IMR-90 (cell line): ENCODE measurements around the gene COA1. TPM values are rescaled to one million over a fixed set of nuclear protein-coding genes. Genes with fewer than 3 reads are reported as not detected.

Source experiments
- ATAC-seq: fragments of 200-7000 bp; cut with Tn5 transposase; 2 replicates; pipeline ENCODE4 v1.9.1; 2020; ENCODE audit warnings: low read depth, mild to moderate bottlenecking, moderate library complexity
- BruUV-seq: library from RNA; stranded (reverse); fragments of 400-500 nt; replicated peaks from 2 replicates; lab custom pipeline; 2021; lab: Mats Ljungman, UMichigan
- CTCF ChIA-PET: fragments of 300-600 bp; formaldehyde crosslinking; extraction: SDS; loops from one replicate; lab custom pipeline; 2021; ENCODE audit warnings: antibody characterized with exemption; lab: Yijun Ruan, JAX
- POLR2A ChIA-PET: fragments of 300-600 bp; sonication (Branson Sonifier 250); formaldehyde crosslinking; loops from one replicate; lab custom pipeline; 2022; ENCODE audit warnings: antibody characterized with exemption; ENCODE audit not compliant: unreplicated experiment; lab: Charles Lee
- DNase-seq: peaks from one replicate; pipeline ENCODE4 v3.0.0; 2013
- H2AFZ ChIP-seq: replicated peaks from 2 replicates; pipeline ENCODE3; 2013; ENCODE audit warnings: low read length, mild to moderate bottlenecking; ENCODE audit not compliant: poor library complexity
- H2AK5ac ChIP-seq: 2 replicates; pipeline ENCODE4 v1.6.1; 2013; ENCODE audit warnings: low read depth, low read length, inconsistent platforms
- H2AK9ac ChIP-seq: replicated peaks from 2 replicates; pipeline ENCODE3; 2013; ENCODE audit warnings: mild to moderate bottlenecking, low read depth, low read length, moderate library complexity; ENCODE audit not compliant: poor library complexity
- H2BK120ac ChIP-seq: 2 replicates; pipeline ENCODE4 v1.6.1; 2013; ENCODE audit warnings: low read depth, low read length, inconsistent platforms
- H2BK15ac ChIP-seq: 3 replicates; pipeline ENCODE4 v1.6.1; 2013; ENCODE audit warnings: low read depth, low read length, inconsistent platforms
- H2BK20ac ChIP-seq: 2 replicates; pipeline ENCODE4 v1.6.1; 2013; ENCODE audit warnings: low read depth, mild to moderate bottlenecking, inconsistent platforms, low read length, moderate library complexity
- H2BK5ac ChIP-seq: 2 replicates; pipeline ENCODE4 v1.6.1; 2013; ENCODE audit warnings: mild to moderate bottlenecking, low read depth, low read length, inconsistent platforms; ENCODE audit not compliant: poor library complexity, severe bottlenecking
- H3K14ac ChIP-seq: replicated peaks from 2 replicates; pipeline ENCODE4 v1.6.1; 2013; ENCODE audit warnings: low read depth, low read length, inconsistent platforms
- H3K18ac ChIP-seq: 2 replicates; pipeline ENCODE4 v1.6.1; 2013; ENCODE audit warnings: low read depth, low read length, control low read depth
- H3K23ac ChIP-seq: 2 replicates; pipeline ENCODE4 v1.6.1; 2013; ENCODE audit warnings: low read depth, low read length, inconsistent platforms
- H3K27ac ChIP-seq: 2 replicates; pipeline ENCODE4 v1.5.1; 2013; ENCODE audit warnings: mild to moderate bottlenecking, control low read depth, low read length; ENCODE audit not compliant: insufficient read depth
- H3K27me3 ChIP-seq: 2 replicates; pipeline ENCODE4 v1.6.1; 2013; ENCODE audit warnings: low read length; ENCODE audit not compliant: control insufficient read depth, insufficient read depth
- H3K36me3 ChIP-seq: 2 replicates; pipeline ENCODE4 v1.6.1; 2013; ENCODE audit warnings: low read length, mixed read lengths; ENCODE audit not compliant: control insufficient read depth, insufficient read depth
- H3K4ac ChIP-seq: 2 replicates; pipeline ENCODE4 v1.6.1; 2013; ENCODE audit warnings: low read depth, low read length, inconsistent platforms
- H3K4me1 ChIP-seq: 2 replicates; pipeline ENCODE4 v1.6.1; 2013; ENCODE audit warnings: low read length, mixed read lengths; ENCODE audit not compliant: control insufficient read depth, insufficient read depth
- H3K4me2 ChIP-seq: 2 replicates; pipeline ENCODE4 v1.6.1; 2013; ENCODE audit warnings: low read depth, mild to moderate bottlenecking, control low read depth, low read length, moderate library complexity
- H3K4me3 ChIP-seq: 2 replicates; pipeline ENCODE4 v1.5.1; 2013; ENCODE audit warnings: low read depth, mild to moderate bottlenecking, control low read depth, low read length, moderate library complexity; ENCODE audit not compliant: insufficient read depth
- H3K56ac ChIP-seq: 2 replicates; pipeline ENCODE4 v1.6.1; 2013; ENCODE audit warnings: low read length, inconsistent platforms; ENCODE audit not compliant: insufficient read depth; ENCODE audit errors: extremely low read depth
- H3K79me1 ChIP-seq, 2 experiments: 2 replicates each; pipeline ENCODE4 v1.6.1; 2013; ENCODE audit warnings: low read length in 2 of 2, inconsistent platforms in 1 of 2, low read depth in 1 of 2
- H3K9ac ChIP-seq: 2 replicates; pipeline ENCODE4 v1.6.1; 2013; ENCODE audit warnings: low read depth, low read length, control low read depth
- H3K9me1 ChIP-seq: 2 replicates; pipeline ENCODE4 v1.6.1; 2013; ENCODE audit warnings: low read length, inconsistent platforms; ENCODE audit not compliant: insufficient read depth
- H3K9me3 ChIP-seq: 2 replicates; pipeline ENCODE4 v1.6.1; 2013; ENCODE audit warnings: low read length; ENCODE audit not compliant: control insufficient read depth, insufficient read depth
- H4K20me1 ChIP-seq: 2 replicates; pipeline ENCODE4 v1.6.1; 2013; ENCODE audit warnings: low read length, inconsistent platforms; ENCODE audit not compliant: insufficient read depth
- H4K5ac ChIP-seq: 2 replicates; pipeline ENCODE4 v1.6.1; 2013; ENCODE audit warnings: mild to moderate bottlenecking, low read depth, low read length, control low read depth
- H4K8ac ChIP-seq, 2 experiments: 2 replicates each; pipeline ENCODE4 v1.6.1; 2013; ENCODE audit warnings: low read depth in 2 of 2, low read length in 2 of 2, control low read depth in 1 of 2, inconsistent platforms in 1 of 2
- H4K91ac ChIP-seq: 2 replicates; pipeline ENCODE4 v1.6.1; 2013; ENCODE audit warnings: low read depth, low read length, inconsistent platforms; ENCODE audit not compliant: insufficient read depth
- CEBPB ChIP-seq: IDR thresholded peaks from 2 replicates; pipeline ENCODE4 v1.6.1; 2012; ENCODE audit warnings: low read depth, low read length, improper control_type of control experiment
- CHD1 ChIP-seq: IDR thresholded peaks from 2 replicates; pipeline ENCODE4 v1.6.1; 2012; ENCODE audit warnings: low read depth, low read length, improper control_type of control experiment
- FOS ChIP-seq: fragments of 150-350 bp; IDR thresholded peaks from 2 replicates; pipeline ENCODE4 v1.6.1; 2016; ENCODE audit warnings: low read depth, low read length
- RAD21 ChIP-seq: IDR thresholded peaks from 2 replicates; pipeline ENCODE4 v1.6.1; 2012; ENCODE audit warnings: low read length, improper control_type of control experiment
- SMC3 ChIP-seq: fragments of 150-350 bp; IDR thresholded peaks from 2 replicates; pipeline ENCODE4 v1.6.1; 2016; ENCODE audit warnings: low read depth, mild to moderate bottlenecking, antibody characterized with exemption, low read length, moderate library complexity
- USF2 ChIP-seq: fragments of 150-350 bp; IDR thresholded peaks from 2 replicates; pipeline ENCODE4 v1.6.1; 2017; ENCODE audit warnings: mild to moderate bottlenecking, antibody characterized with exemption, low read length, low read depth
- WGBS, 2 experiments: methylation state at CpG; one replicate each; pipeline versions ENCODE4 v1.1.5 to v1.1.7; 2013; ENCODE audit warnings: missing lambda C conversion rate in 2 of 2; ENCODE audit not compliant: insufficient read length in 1 of 2; ENCODE audit errors: extremely low coverage in 2 of 2; 5-methylcytosine and 5-hydroxymethylcytosine counted together
- dilution Hi-C: fragments of 300-500 bp; cut with HindIII; formaldehyde crosslinking; loops from one replicate; pipeline ENCODE4 v1.14.3; 2018; ENCODE audit warnings: low sequenced_read_pairs; ENCODE audit not compliant: unreplicated experiment
- in situ Hi-C: fragments of 300-500 bp; cut with MboI; formaldehyde crosslinking; loops from 3 replicates; pipeline ENCODE4 v1.14.3; 2019; ENCODE audit warnings: low sequenced_read_pairs, inconsistent platforms, mixed read lengths
- intact Hi-C: fragments of 100-400 bp; cut with micrococcal nuclease; formaldehyde crosslinking; loops from 2 replicates; pipeline ENCODE4 v1.10.0; 2022
- polyA plus RNA-seq, 3 experiments: library from polyadenylated mRNA; depleted of rRNA; stranded (reverse); fragments of >200 nt; gene quantifications; 2 replicates each; pipeline ENCODE4 v1.2.3, GENCODE V29; 2012; ENCODE audit warnings: low replicate concordance in 1 of 3
- total RNA-seq: library from RNA; depleted of rRNA; stranded (reverse); fragments of >200 nt; gene quantifications from 2 replicates; pipeline ENCODE4 v1.2.3, GENCODE V29; 2012

The COA1 gene
- total and polyA plus RNA-seq, 2 of the 4 experiments (the other 2 are of a cell fraction): 34.2 to 59.5 TPM

- H2BK20ac ChIP-seq: no peak overlapping the region
- no peak overlapping the region for H2BK15ac ChIP-seq
- no peak for DNase-seq
- no peaks in the 10 kb centered on the region for H3K9me3 ChIP-seq
- no peaks in the 10 kb centered on the region for H3K4me1 ChIP-seq
- no peak overlapping the region for H3K23ac ChIP-seq
- no peaks in the 10 kb centered on the region for H4K20me1 ChIP-seq
- no peak overlapping the region for H3K9ac ChIP-seq
- POLR2A ChIA-PET: no interaction called here
- no peak overlapping the region for H4K8ac ChIP-seq
- TF ChIP-seq FOS (no peak), USF2 (no peak), CEBPB (no peak), SMC3 (no peak), RAD21 (no peak), CHD1 (no peak)
- no peak overlapping the region for H2AK5ac ChIP-seq
- H3K27ac ChIP-seq: no peak overlapping the region
- H2AFZ ChIP-seq: no peak overlapping the region
- H3K27me3 ChIP-seq: no peaks in the 10 kb centered on the region
- H2BK120ac ChIP-seq: no peak overlapping the region
- no peak overlapping the region for H3K18ac ChIP-seq
- intact Hi-C loops: no loop called here
- CTCF ChIA-PET: no interaction called here
- no peak overlapping the region for H3K56ac ChIP-seq
- no peak overlapping the region for H2AK9ac ChIP-seq
- H3K4ac ChIP-seq: no peak overlapping the region
- in situ Hi-C loops: no loop called here
- H3K36me3 ChIP-seq: peaks cover 4% of the 10 kb centered on the region; the same call in 1 of the 2 replicates
- no peak overlapping the region for H4K5ac ChIP-seq
- dilution Hi-C loops: no loop called here
- BruUV-seq: no TSS peak
- H3K4me3 ChIP-seq: no peak overlapping the region
- 31% methylated on average over 2 of the region's 3 CpGs; no CpG with 5 or more reads in 1 of the 2 experiments for WGBS, 2 experiments
- peaks cover 3% of the 10 kb centered on the region; the same call in 1 of the 2 replicates for H3K9me1 ChIP-seq
- H4K91ac ChIP-seq: no peak overlapping the region
- H3K4me2 ChIP-seq: no peak overlapping the region
- H2BK5ac ChIP-seq: no peak overlapping the region
- H3K79me1 ChIP-seq: peaks cover 0 to under 1% of the 10 kb centered on the region in 2 experiments; a peak in 1 of 4 replicates
- no peak for ATAC-seq
- no peak overlapping the region for H3K14ac ChIP-seq
Observed at GRCh38 chr7:43771573-43771972, 42.2 kb upstream of the COA1 start.
